GM19324 (cell line): Measurements from ENCODE around the gene CXCL14.

ENCODE experiments used
- ATAC-seq: cut with Tn5 transposase; IDR thresholded peaks from one replicate; pipeline ENCODE4 v1.9.1; 2021; ENCODE audit warnings: mild to moderate bottlenecking, moderate library complexity; ENCODE audit not compliant: unreplicated experiment, low FRiP score

Gene CXCL14

DNA sequence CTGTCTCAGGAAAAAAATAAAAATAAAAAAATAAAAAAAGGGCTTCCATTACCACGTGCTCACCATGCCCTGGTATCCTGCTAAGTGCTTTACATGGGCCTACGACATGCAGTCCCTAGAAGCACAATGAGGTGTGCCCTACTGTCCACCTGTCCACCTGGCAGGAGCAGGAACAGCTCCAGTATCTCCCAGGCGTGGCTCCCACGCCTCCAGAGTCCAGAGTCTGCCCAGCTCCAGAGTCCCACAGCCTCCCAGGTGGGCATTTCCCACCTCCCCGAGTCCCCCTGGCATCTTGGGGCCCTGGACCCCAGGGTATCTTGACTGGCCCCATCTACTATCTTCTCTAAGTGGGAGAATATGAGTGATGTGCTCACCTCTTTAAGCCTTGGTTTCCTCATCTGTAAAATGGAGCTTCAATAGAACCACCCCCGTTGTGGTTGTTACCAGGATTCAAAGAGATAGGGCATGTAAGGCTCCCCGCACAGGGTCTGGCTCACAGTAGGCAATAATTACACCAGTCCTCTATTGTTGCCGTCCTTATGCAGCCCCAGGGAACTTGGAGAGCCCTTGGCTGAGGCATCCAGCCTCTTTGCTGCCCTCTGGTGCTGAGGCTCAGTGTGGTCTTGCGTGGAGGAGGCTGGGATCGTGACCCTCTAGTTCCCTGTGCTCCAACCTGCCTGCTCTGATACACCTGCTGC is 8.9 kb downstream of the CXCL14 start:
- no peak for ATAC-seq

DNA sequence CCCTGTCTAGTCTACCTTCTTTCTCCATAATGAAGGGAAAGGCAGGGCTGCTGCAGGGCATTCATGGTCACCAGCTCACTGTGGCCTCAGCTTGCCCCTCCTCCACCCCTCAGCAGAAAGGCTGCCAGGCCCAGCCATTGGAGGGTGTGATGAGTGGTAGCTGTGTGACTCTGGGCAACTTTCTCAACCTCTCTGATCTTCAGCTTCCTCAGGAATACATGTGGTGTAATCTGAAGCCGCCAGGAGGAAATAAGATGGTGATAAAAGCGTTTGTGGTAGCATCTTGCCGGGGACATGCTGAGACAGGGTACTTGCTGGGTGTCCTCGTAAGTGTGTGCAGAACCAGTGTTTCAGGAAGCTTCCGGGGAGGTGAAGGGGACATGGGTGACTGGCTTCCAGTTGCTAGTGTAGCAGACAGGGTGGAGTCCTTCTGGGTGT is 9.8 kb downstream of the CXCL14 start:
- ATAC-seq, result no peak

DNA sequence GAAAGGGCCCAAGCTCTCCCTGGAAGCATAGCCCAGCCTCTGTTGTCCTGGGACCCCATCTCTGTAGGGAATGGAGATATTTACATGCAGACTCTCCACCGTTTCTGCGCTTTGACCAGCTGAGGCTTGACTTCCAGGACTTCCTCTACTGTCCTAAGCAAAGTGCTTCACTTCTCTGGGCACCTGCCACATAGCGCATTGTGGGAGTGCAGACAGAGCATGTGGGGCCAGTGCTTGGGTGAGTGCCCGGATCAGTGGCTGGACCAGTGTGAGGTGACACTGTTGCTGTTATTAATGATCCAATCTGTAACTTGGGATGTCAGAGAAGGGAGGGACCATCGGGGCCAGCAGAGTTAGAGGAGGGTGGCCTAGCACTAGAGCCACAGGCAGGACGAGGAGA is 10.5 kb downstream of the CXCL14 start:
- no peak for ATAC-seq

- no peak for ATAC-seq
Observed at GRCh38 chr5:135567661-135568060, 11.1 kb downstream of the CXCL14 start.

DNA sequence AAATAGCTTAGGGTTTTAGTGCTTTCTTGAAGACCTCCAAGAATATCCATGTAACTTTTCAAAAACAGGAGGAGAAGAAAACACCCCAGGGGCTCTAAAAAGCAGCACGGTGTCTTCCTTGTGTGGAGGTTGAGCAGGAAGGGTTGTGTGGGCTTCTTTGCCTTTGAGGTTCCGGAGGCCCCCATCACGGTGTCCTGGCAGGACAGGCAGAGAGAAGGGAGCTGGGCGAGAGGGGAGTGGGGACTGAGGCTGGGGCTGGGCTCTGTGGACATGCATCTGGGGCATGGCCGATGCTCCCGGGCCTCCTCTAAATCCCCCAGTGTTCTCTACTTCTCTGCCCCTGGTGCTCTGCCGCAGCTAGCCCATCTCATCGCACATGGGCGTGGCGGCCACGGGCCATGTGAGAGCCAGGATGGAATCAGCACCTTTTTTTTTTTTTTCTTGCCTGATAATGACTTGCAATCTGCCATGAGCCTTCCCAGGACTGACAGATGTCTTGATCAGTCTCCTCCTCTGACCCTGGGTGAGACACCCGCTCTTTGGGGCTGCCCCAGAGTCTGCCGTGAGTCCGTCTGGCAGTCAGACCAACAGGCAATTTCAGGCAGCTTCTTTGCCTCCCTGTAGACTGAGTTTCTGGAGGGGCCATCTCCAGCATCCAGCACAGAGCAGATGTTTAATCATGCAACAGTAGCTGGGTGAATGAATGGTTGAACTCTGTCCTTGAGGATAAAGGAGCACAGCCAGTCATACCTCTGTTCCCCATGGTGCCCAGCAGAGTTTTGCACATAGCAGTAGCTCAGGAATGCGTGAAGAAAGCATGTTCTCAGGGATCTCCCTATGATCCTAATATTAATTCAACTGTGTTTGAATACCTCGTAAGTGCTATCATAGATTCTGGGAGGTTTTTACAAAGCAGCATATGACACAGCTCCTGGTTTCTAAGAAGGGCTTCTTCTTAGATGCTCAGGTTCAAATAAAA is 12.1 kb downstream of the CXCL14 start:
- no peak for ATAC-seq

DNA sequence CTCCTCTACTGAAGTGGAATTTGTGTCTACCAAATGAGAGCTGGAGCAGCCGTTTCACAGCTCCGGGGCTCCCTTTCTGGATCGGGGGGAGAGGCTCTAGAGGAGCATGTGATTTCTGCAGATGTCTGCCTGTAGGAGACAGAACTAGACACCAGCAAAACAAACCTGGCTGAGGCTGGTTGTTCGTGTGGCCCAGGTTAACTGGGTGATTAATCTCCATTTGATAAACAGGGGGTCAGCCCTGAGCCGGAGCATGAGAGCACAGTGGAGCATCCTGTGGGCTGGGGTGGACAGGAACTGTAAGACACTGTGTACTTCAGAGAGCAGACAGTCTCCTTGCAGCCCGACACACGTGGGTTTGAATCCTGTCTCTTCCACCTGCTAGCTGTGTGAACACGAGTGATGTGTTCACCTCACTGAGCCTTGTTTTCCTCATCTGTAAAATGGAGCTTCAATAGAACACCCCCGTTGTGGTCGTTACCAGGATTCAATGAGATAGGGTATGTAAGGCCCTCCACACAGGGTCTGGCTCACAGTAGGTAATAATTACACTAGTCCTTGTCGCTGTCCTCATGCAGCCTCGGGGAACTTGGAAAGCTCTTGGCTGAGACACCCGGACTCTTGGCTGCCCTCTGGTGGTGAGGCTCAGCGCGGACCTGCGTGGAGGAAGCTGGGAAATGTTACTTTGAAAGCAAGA is 12.9 kb downstream of the CXCL14 start:
- no peak for ATAC-seq

DNA sequence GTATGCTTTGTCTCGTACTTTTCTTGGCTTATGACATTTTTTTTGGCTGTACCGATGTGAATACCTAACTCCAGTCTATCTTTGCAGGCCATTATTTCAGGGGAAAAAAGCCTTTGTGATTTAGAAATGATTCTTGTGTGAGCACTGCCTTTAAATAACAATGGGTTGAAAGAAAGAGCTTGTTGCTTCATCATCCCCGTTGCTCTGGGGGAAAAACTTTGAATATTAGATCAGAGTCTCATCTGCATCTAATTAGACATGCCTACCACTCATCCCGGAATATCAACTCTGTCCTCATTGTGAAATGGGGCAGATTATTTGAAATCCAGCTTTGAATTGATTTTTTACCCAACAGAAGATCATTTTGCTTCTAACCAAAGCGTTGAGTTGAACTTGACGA is 13.5 kb downstream of the CXCL14 start:
- ATAC-seq, result no peak

DNA sequence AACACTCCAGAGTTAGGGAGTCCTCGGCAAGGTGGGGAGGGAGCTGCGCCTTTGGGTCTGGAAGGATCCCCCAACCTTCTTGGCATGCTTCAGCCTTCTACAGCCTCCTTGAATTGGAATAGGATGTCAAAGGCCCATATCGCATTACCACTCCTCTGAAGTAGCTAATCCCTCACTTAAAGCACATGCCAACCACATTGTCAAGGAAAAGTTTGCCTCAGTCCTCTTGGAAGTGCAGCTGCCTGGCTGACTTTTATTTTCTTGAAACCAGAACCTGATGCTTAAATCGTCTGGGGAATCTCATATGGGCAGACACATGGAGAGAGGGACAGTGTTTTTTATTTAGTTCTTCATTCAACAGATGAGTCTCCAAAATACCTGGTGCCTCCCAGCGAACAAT is 14.5 kb downstream of the CXCL14 start:
- no peak for ATAC-seq

DNA sequence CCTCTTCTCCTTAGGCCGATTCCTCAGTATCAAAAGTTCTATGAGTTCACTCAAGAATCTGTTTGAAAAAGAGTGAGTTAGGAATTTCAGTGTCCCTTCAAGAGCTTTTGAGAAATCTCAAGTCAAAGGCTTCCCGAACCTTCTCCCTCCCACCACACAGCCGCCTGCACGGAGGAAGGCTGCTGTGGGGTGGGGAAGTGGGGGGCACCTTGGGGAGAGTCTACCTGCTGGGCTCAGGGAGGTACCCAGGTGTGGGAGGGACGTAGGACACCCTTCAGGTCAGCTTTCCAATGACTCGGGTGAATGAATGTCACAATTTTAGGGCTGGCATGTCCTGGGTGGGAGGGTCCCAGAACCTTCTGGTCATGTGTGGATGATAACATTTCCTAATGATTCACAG is 17.5 kb downstream of the CXCL14 start:
- ATAC-seq, result no peak

- peak; percentile 70 for ATAC-seq
Observed at GRCh38 chr5:135560858-135561257, 17.9 kb downstream of the CXCL14 start.

- no peak for ATAC-seq
Observed at GRCh38 chr5:135559354-135559753, 19.4 kb downstream of the CXCL14 start.

- no peak for ATAC-seq
Observed at GRCh38 chr5:135557076-135557838, 21.5 kb downstream of the CXCL14 start.

DNA sequence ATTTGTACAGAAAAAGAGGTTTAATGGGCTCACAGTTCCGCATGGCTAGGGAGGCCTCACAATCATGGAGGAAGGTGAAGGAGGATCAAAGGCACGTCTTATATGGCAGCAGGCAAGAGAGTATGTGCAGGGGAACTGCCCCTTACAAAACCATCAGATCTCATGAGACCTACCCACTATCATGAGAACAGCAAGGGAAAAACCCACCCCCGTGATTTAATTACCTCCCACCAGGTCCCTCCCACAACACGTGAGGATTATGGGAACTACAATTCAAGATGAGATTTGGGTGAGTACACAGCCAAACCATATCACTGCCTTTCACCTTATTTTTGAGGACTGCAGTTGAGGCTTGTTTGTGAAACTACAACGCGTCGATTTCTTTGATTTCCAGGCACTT is 22.2 kb downstream of the CXCL14 start:
- no peak for ATAC-seq

DNA sequence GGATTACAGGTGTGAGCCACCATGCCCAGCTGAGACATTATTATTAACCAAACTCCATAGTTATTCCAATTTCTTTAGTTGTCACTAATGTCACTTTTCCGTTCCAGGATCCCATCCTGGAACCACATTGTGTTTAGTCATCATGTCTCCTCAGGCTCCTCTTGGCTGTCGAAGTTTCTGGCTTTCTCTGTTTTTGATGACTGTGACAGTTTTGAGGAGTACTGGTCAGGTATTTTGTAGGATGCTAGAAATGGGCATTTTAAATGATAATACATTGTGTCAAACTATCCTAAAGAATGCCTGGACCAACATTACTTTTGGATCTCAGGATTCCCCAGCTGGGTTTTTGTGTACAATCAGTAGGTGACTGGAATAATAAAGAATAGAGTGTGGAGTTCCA is 23.3 kb downstream of the CXCL14 start:
- no peak for ATAC-seq

GRCh38 chr5:135553688-135554462 is 24.9 kb downstream of the CXCL14 start:
- ATAC-seq, result no peak

GRCh38 chr5:135551593-135552447 is 27.0 kb downstream of the CXCL14 start:
- no peak for ATAC-seq

DNA sequence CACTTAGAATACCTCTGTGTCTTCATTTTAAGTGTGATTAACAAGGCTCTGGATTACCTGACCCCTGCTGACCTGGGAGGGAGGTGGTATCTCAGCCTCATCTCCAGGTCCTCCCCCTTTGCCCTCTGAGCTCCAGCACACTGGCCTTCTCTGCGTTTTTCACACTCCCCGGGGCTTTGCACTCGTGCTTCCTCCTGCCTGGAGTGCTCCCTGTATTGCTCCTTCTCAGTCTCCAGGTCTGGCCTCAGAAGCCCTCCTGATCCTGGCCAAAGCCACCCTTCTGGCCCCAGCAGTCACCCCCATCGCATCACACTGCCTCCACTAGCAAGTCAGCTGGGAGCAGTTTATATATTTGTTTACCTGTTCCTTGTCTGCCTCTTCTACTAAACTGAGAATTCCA is 29.4 kb downstream of the CXCL14 start:
- ATAC-seq, result no peak

DNA sequence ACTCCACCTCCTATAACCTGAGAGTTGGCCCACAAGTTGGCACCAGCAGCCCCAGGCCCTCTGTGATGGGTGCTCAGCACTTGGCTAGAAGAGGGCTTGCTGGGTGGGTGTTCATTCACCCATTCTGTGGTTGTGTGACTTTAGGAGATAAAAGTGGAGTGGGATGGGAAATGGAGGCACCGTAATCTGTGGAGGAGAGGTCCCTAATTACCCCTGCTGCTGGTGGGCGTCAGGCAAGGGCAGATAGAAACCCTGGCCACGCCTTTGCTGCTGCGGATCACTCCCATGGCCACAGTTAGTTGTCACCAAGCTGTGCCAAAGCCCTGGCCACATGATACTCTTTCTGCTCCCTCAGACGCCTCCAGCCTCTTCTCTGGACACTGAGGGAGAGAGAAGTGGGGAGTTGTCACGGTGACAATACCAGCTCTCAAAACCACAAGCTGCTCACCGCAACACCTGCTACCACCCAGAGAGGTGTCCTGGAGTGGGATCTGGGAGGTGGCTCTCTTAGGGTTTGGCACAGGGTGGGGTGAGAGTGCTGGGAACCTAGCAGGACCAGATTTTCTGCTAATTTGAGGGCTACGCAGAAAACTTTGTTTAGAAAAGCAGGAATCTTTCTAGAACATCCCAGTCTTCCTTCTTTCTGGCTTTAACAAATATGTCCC is 31.1 kb downstream of the CXCL14 start:
- ATAC-seq, result no peak
